Endodermal cell (in vitro differentiated cells): ENCODE measurements around the gene ALKBH4. TPM values are rescaled to one million over a fixed set of nuclear protein-coding genes. Genes with fewer than 3 reads are reported as not detected.
"Not testable (repeated sequence)": the region's sequence is repeated elsewhere in the genome, so short reads cannot be mapped to it uniquely, and the experiment has no call there.

Source experiments
- DNase-seq: peaks from one replicate; pipeline ENCODE4 v3.0.0-alpha.2; 2017
- H3K27ac ChIP-seq: 2 replicates; pipeline ENCODE4 v1.5.1; 2013; ENCODE audit warnings: mild to moderate bottlenecking, low read depth, low read length, moderate library complexity
- H3K27me3 ChIP-seq: 2 replicates; pipeline ENCODE4 v1.6.1; 2013; ENCODE audit warnings: mild to moderate bottlenecking, low read length, moderate library complexity; ENCODE audit not compliant: insufficient read depth, control insufficient read depth, poor library complexity, severe bottlenecking
- H3K36me3 ChIP-seq: 2 replicates; pipeline ENCODE4 v1.7.0; 2013; ENCODE audit warnings: mild to moderate bottlenecking, low read length, moderate library complexity; ENCODE audit not compliant: control insufficient read depth, insufficient read depth
- H3K4me1 ChIP-seq: one replicate; pipeline ENCODE4 v1.7.0; 2013; ENCODE audit warnings: low read length; ENCODE audit not compliant: control insufficient read depth, insufficient read depth
- H3K4me3 ChIP-seq: 2 replicates; pipeline ENCODE4 v1.5.1; 2013; ENCODE audit warnings: mild to moderate bottlenecking, low read length, moderate library complexity
- H3K9ac ChIP-seq: 2 replicates; pipeline ENCODE4 v1.6.1; 2013; ENCODE audit warnings: mild to moderate bottlenecking, low read length, moderate library complexity; ENCODE audit not compliant: poor library complexity, severe bottlenecking; ENCODE audit errors: extremely low read depth
- H3K9me3 ChIP-seq: 2 replicates; pipeline ENCODE4 v1.6.1; 2013; ENCODE audit warnings: mild to moderate bottlenecking, low read length, moderate library complexity; ENCODE audit not compliant: control insufficient read depth
- H3K27ac Mint-ChIP-seq: 2 replicates; pipeline ENCODE4 v1.8.0; 2020; ENCODE audit warnings: mixed read lengths
- H3K27me3 Mint-ChIP-seq: 2 replicates; pipeline ENCODE4 v1.8.0; 2021; ENCODE audit warnings: mild to moderate bottlenecking, mixed read lengths; ENCODE audit not compliant: insufficient read depth
- H3K36me3 Mint-ChIP-seq: 2 replicates; pipeline ENCODE4 v1.8.0; 2020; ENCODE audit warnings: low read depth, mixed read lengths
- H3K4me1 Mint-ChIP-seq: 2 replicates; pipeline ENCODE4 v1.8.0; 2020; ENCODE audit warnings: mixed read lengths
- H3K4me3 Mint-ChIP-seq: 2 replicates; pipeline ENCODE4 v1.8.0; 2020; ENCODE audit warnings: mild to moderate bottlenecking, moderate library complexity, mixed read lengths
- H3K9me3 Mint-ChIP-seq: 2 replicates; pipeline ENCODE4 v1.8.0; 2020; ENCODE audit warnings: mild to moderate bottlenecking, mixed read lengths
- CTCF ChIP-seq: fragments of 200-600 bp; sonication (generic); conservative IDR thresholded peaks from 2 replicates; pipeline ENCODE4 v1.5.0; 2021; ENCODE audit warnings: antibody characterized with exemption, mild to moderate bottlenecking
- WGBS, 2 experiments: methylation state at CpG; one replicate each; pipeline versions ENCODE4 v1.1.5 to v1.1.7; 2013; ENCODE audit warnings: missing lambda C conversion rate in 2 of 2, mixed read lengths in 1 of 2; ENCODE audit not compliant: insufficient coverage in 1 of 2, insufficient read length in 1 of 2; 5-methylcytosine and 5-hydroxymethylcytosine counted together
- total RNA-seq, 2 donors: library from RNA; stranded (reverse); fragmentation: NEBNext Ultra II Directional in 1 of 2; extraction: Animal tissue kit (Norgen Biotek cat#: 25700) in 1 of 2; gene quantifications; 2 replicates in 1 of 2; 3 replicates in 1 of 2; pipeline ENCODE4 v1.2.1, GENCODE V29; 2021

ALKBH4 gene
- total RNA-seq, 2 donors from 2014 or later = 16.2 to 17.2 TPM

DNA sequence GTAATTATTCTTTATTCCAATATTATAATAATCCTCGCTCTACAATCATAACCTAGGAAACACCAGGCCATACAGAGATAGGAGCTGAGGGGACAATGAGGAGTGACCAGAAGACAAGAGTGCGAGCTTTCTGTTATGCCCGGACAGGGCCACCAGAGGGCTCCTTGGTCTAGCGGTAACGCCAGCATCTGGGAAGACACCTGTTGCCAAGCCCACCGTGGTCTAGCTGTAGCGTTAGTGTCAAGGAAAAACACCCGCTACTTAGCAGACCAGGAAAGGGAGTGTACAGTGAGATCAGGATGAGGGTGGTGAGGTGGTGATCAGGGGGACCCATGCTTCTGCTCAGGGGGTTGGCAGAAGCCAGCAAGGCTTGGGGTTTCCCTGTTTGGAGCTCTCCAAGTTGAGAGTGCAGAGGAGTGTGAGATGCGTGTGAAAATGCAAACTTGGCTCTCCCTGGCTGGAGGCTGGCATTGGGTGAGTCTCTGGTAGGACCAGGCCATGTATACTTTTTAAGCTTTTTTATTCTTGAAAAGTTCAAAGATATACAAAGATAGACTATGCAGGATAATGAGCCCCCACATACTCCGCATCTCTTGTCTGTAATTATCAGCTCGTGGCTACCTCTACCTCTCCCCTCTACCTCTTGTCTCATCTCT is 15.4 kb upstream of the ALKBH4 start:
- H3K4me1 ChIP-seq, H3K9me3 Mint-ChIP-seq, H3K4me3 ChIP-seq, H3K9me3 ChIP-seq, DNase-seq, H3K27me3 ChIP-seq, H3K27ac ChIP-seq, H3K27me3 Mint-ChIP-seq, H3K36me3 Mint-ChIP-seq, H3K4me1 Mint-ChIP-seq, H3K4me3 Mint-ChIP-seq, H3K9ac ChIP-seq, H3K27ac Mint-ChIP-seq, H3K36me3 ChIP-seq: not testable (repeated sequence)
- WGBS, 2 experiments = 7% methylated on average over 3 of the region's 11 CpGs; no CpG with 5 or more reads in 1 of the 2 experiments
- TF ChIP-seq CTCF = peak; percentile 50

DNA sequence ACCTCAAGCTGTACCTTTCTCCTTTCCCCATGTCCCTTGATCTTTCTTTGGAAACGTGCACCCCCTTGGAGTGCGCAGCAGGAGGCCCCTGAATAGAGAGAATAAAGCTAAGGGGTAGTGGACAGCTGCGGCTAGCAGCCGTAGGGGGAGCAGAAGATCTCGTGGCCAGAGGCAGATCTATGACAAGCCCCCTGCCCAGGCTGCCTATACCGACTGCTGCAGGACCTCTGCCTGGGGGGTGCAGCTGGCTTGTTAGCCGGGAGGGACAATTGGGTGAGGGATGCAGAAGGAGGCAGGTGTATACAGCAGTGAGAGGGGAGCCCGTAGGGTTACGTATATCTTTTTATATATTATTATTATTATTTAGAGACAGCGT is 14.5 kb upstream of the ALKBH4 start:
- not testable (repeated sequence) for H3K4me1 ChIP-seq, H3K9ac ChIP-seq, H3K36me3 ChIP-seq, H3K27me3 Mint-ChIP-seq, H3K36me3 Mint-ChIP-seq, H3K9me3 ChIP-seq, H3K9me3 Mint-ChIP-seq, H3K4me3 ChIP-seq, H3K4me3 Mint-ChIP-seq, H3K4me1 Mint-ChIP-seq, H3K27ac Mint-ChIP-seq, H3K27ac ChIP-seq, H3K27me3 ChIP-seq, DNase-seq
- no CpG with 5 or more reads among the region's 10 CpGs for WGBS, 2 experiments

DNA sequence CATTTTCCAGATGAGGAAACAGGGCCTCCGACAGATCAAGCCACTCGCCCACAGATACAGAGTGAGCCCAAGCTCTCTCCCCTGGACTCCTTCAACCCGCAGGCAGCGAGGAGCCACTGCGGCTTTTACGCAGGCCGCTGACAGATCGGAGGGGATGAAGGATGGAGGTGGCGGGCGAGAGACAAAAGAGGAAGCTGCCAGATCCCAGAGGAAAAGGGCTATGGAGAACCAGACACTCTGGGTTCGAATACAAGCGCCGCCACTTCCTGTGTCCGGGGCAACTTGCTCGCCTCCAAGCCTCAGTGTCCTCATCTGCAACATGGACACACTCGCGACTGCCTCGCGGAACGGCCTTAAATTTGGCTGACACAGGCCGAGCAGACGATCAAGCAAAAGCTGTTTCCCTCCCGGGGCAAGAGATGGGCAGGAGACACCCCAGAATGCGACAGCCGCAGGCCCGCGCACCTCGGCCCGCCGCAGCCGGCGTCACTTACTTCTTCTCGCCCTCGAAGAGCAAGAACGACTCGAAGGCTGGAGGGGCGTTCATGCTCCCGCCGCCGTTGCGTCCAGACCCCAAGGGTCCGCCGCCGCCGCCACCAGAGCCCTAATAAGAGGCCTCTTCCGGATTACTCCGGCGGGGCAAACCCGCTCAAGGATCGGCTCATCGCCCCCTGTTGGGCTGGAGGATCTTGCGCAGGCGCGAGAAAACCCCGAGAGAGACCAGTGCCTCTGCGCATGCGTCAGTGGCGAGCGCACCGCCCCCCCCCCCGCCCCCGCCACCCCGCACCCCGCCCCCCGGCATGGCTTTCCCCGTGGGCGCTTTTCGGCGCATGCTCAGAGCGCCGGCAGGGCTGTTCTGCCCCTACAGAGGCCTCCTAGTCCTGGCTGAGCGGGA is 13.9 kb upstream of the ALKBH4 start, which contains the start of gene POLR2J:
Gene POLR2J, minus strand, starts transcription at position 609 of the 895 bp plus-strand sequence. Its CDS starts 62 bp downstream, at position 547.
- H3K27ac ChIP-seq, H3K9me3 Mint-ChIP-seq, H3K4me1 ChIP-seq, H3K9me3 ChIP-seq, H3K27me3 Mint-ChIP-seq, H3K27me3 ChIP-seq, H3K4me1 Mint-ChIP-seq, H3K9ac ChIP-seq, H3K36me3 ChIP-seq, H3K4me3 ChIP-seq, H3K36me3 Mint-ChIP-seq: not testable (repeated sequence)
- Mint-ChIP-seq H3K27ac (peak within 1 kb of the TSS; percentile 87), H3K4me3 (peak within 1 kb of the TSS; percentile 77)
- 0% methylated on average over 31 of the region's 72 CpGs; no CpG with 5 or more reads in 1 of the 2 experiments for WGBS, 2 experiments
- DNase-seq = peak; percentile 82
- TF ChIP-seq CTCF = peak; percentile 37

GRCh38 chr7:102474736-102475435 is 10.2 kb upstream of the ALKBH4 start:
- H3K4me1 Mint-ChIP-seq, H3K4me3 Mint-ChIP-seq, DNase-seq: not testable (repeated sequence)

GRCh38 chr7:102474116-102474515 is 9.5 kb upstream of the ALKBH4 start:
- 100% methylated on average over 3 of the region's 14 CpGs; no CpG with 5 or more reads in 1 of the 2 experiments for WGBS, 2 experiments
- not testable (repeated sequence) for H3K27ac Mint-ChIP-seq, H3K36me3 Mint-ChIP-seq, H3K9me3 ChIP-seq, H3K9ac ChIP-seq, H3K27me3 Mint-ChIP-seq, H3K4me1 Mint-ChIP-seq, H3K4me3 Mint-ChIP-seq, H3K9me3 Mint-ChIP-seq, H3K4me1 ChIP-seq, H3K27ac ChIP-seq, DNase-seq, H3K27me3 ChIP-seq, H3K4me3 ChIP-seq
- peaks cover 12% of the 10 kb centered on the region for H3K36me3 ChIP-seq

More at GRCh38 chr7:102474736-102475435, 10.2 kb upstream of the ALKBH4 start:
- H3K4me3 ChIP-seq, H3K27me3 ChIP-seq, H3K9me3 ChIP-seq, H3K27ac ChIP-seq, H3K36me3 ChIP-seq, H3K36me3 Mint-ChIP-seq, H3K4me1 ChIP-seq, H3K27me3 Mint-ChIP-seq, H3K9me3 Mint-ChIP-seq, H3K27ac Mint-ChIP-seq, H3K9ac ChIP-seq: not testable (repeated sequence)
- 90% methylated on average over 6 of the region's 19 CpGs; no CpG with 5 or more reads in 1 of the 2 experiments for WGBS, 2 experiments
